ENCODE data around the gene SRSF12. TPM values are rescaled to one million over a fixed set of nuclear protein-coding genes. Genes with fewer than 3 reads are reported as not detected.

SRSF12 gene
- total and polyA plus RNA-seq, 3 donors from 2014 or later: 14.7 to 30.1 (median 21.7) TPM

DNA sequence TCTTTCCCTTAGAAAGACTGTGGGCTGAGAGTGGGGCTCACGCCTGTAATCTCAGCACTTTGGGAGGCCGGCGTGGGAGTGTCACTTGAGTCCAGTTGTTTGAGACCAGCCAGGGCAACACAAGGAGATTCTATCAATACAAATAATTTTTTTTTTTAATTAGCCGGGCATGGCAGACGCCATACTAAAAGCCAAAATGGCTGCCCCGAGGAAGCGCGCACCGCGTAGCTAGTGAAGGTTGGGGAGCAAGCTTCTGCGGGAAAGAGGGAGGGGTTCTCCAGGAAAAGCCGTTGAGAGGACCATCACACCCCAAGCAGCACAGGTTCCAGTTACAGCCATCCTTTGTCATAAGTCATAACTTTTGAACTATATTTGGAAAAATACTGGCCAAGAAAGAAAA, 58.6 kb downstream of the SRSF12 start:
- no peak for TF ChIP-seq POLR2A (IDR thresholded peaks at IDR 0.05)
- TF ChIP-seq CTCF (IDR thresholded peaks at IDR 0.05): no peak
- Histone ChIP-seq H3K4me3 (peak overlapping the region in 1 of 2 donors; percentile 13), H3K9me3 (no peaks in the 10 kb centered on the region), H3K27ac (peak overlapping the region in 1 of 2 donors; percentile 25), H3K4me1 (no peaks in the 10 kb centered on the region), H3K36me3 (ENCODE audit: low read depth, missing control alignments) (no peaks in the 10 kb centered on the region), H3K27me3 (no peaks in the 10 kb centered on the region)
- 63 to 77% methylated on average over 12 of the region's 12 CpGs for WGBS, 2 donors
- intact Hi-C loops (cut with DNase I; ENCODE audit: low total_unique reads): no loop called here
- DNase-seq: no peak

GRCh38 chr6:89058627-89059026, 59.2 kb downstream of the SRSF12 start:
- no peak for TF ChIP-seq POLR2A (IDR thresholded peaks at IDR 0.05)
- no peak for TF ChIP-seq CTCF (IDR thresholded peaks at IDR 0.05)
- WGBS, 2 donors: 42 to 60% methylated on average over 5 of the region's 5 CpGs
- H3K27ac ChIP-seq: no peak overlapping the region

DNA sequence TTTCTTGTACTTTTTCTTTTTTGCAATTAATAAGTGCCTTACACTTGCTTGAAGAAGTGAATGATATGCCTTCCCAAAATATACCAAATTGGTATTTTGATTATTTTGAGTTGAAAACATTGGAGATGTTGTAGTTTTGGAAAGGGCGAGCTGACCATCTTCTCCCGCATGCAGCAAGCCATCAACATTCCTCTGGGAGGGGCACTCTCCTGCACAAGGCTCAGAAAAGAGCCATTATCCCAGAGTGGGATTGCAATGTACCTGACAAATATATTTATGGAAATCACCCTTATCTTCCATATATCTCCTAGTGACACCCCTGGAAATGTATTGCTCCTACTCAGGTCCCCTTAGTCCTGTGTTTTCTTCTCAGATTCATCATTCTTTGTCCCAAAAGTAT, 60.1 kb downstream of the SRSF12 start:
- TF ChIP-seq CTCF (IDR thresholded peaks at IDR 0.05) (no peak), POLR2A (IDR thresholded peaks at IDR 0.05) (no peak)
- Histone ChIP-seq H3K36me3 (ENCODE audit: low read depth, missing control alignments) (no peaks in the 10 kb centered on the region), H3K27me3 (no peaks in the 10 kb centered on the region), H3K4me3 (no peak overlapping the region), H3K27ac (no peak overlapping the region), H3K4me1 (no peaks in the 10 kb centered on the region), H3K9me3 (no peaks in the 10 kb centered on the region)
- no peak for DNase-seq
- 76 to 91% methylated on average over 2 of the region's 2 CpGs for whole genome bisulfite sequencing, 2 donors
- intact Hi-C loops (cut with DNase I; ENCODE audit: low total_unique reads): no loop called here

More at GRCh38 chr6:89058627-89059026, 59.2 kb downstream of the SRSF12 start:
- no peaks in the 10 kb centered on the region for H3K27me3 ChIP-seq
- no peaks in the 10 kb centered on the region for H3K36me3 ChIP-seq (ENCODE audit: low read depth, missing control alignments)
- no peaks in the 10 kb centered on the region for H3K4me1 ChIP-seq
- H3K9me3 ChIP-seq: no peaks in the 10 kb centered on the region
- no peak for DNase-seq
- peak overlapping the region in 1 of 2 donors; percentile 13 for H3K4me3 ChIP-seq
- intact Hi-C loops (cut with DNase I; ENCODE audit: low total_unique reads): no loop called here

DNA sequence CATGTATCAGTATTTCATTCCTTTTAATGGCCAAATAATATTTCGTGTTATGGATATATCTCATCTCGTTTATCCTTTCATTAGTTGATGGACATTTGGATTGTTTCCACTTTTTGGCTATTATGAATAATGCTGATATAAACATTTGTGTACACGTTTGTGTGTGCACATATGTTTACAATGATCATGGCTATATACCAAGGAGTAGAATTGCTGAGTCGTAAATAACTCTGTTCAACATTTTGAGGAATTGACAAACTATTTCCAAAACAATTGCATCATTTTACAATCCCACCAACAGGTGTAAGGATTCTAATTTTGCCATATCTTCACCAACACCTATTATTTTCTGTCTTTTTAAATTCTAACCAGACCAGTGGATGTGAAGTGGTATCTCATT, 63.7 kb downstream of the SRSF12 start:
- no peaks in the 10 kb centered on the region for H3K9me3 ChIP-seq
- no peaks in the 10 kb centered on the region for H3K36me3 ChIP-seq (ENCODE audit: low read depth, missing control alignments)
- H3K27ac ChIP-seq: no peak overlapping the region
- no peak for TF ChIP-seq CTCF (IDR thresholded peaks at IDR 0.05)
- no peak for TF ChIP-seq POLR2A (IDR thresholded peaks at IDR 0.05)
- no peaks in the 10 kb centered on the region for H3K4me1 ChIP-seq
- 91 to 96% methylated on average over 4 of the region's 4 CpGs for WGBS, 2 donors
- DNase-seq: no peak
- no peaks in the 10 kb centered on the region for H3K27me3 ChIP-seq
- no peak overlapping the region for H3K4me3 ChIP-seq
- intact Hi-C loops (cut with DNase I; ENCODE audit: low total_unique reads): no loop called here

GRCh38 chr6:89051676-89052075, 66.2 kb downstream of the SRSF12 start:
- WGBS, 2 donors: 78 to 92% methylated on average over 3 of the region's 3 CpGs
- Histone ChIP-seq H3K36me3 (ENCODE audit: low read depth, missing control alignments) (no peaks in the 10 kb centered on the region), H3K27me3 (no peaks in the 10 kb centered on the region), H3K4me3 (no peak overlapping the region), H3K9me3 (no peaks in the 10 kb centered on the region), H3K4me1 (no peaks in the 10 kb centered on the region), H3K27ac (no peak overlapping the region)
- intact Hi-C loops (cut with DNase I; ENCODE audit: low total_unique reads): no loop called here
- TF ChIP-seq POLR2A (IDR thresholded peaks at IDR 0.05) (no peak), CTCF (IDR thresholded peaks at IDR 0.05) (no peak)
- no peak for DNase-seq

Measured in testis (tissue), 3 donors.